OCI-LY7 (cell line): ENCODE results near the gene SSU72. TPM values are rescaled to one million over a fixed set of nuclear protein-coding genes. Genes with fewer than 3 reads are reported as not detected.
"Not testable (repeated sequence)": the region's sequence is repeated elsewhere in the genome, so short reads cannot be mapped to it uniquely, and the experiment has no call there.

ENCODE experiments used
- BruUV-seq: library from RNA; stranded (reverse); fragments of 400-500 nt; replicated peaks from 2 replicates; lab custom pipeline; 2021; lab: Mats Ljungman, UMichigan
- CTCF ChIA-PET: fragments of 300-600 bp; sonication (Branson Sonifier 250); formaldehyde crosslinking; loops from one replicate; lab custom pipeline; 2022; ENCODE audit warnings: antibody characterized with exemption; ENCODE audit not compliant: unreplicated experiment; lab: Charles Lee
- POLR2A ChIA-PET: fragments of 300-600 bp; sonication (Branson Sonifier 250); formaldehyde crosslinking; loops from one replicate; lab custom pipeline; 2022; ENCODE audit warnings: antibody characterized with exemption; lab: Charles Lee
- DNase-seq: peaks from one replicate; pipeline ENCODE4 v3.0.0-alpha.2; 2015; ENCODE audit warnings: low spot score
- H2AFZ ChIP-seq: fragments of 200-600 bp; sonication (generic), shearing (Covaris generic); 2 replicates; pipeline ENCODE4 v1.6.1; 2014; ENCODE audit warnings: mild to moderate bottlenecking, antibody characterized with exemption, low read length, moderate library complexity
- H3K27ac ChIP-seq: fragments of 200-600 bp; sonication (generic); 2 replicates; pipeline ENCODE4 v1.5.1; 2014; ENCODE audit warnings: mixed run types, low read depth, mild to moderate bottlenecking, moderate library complexity, low read length, inconsistent platforms; ENCODE audit not compliant: poor library complexity, severe bottlenecking
- H3K36me3 ChIP-seq: fragments of 200-600 bp; sonication (generic); 2 replicates; pipeline ENCODE4 v1.6.1; 2014; ENCODE audit warnings: mild to moderate bottlenecking, antibody characterized with exemption, low read length, moderate library complexity, mixed read lengths; ENCODE audit not compliant: insufficient read depth
- H3K4me1 ChIP-seq: fragments of 200-600 bp; sonication (generic); 2 replicates; pipeline ENCODE4 v1.5.1; 2014; ENCODE audit warnings: mild to moderate bottlenecking, low read length; ENCODE audit not compliant: insufficient read depth, poor library complexity, severe bottlenecking
- H3K4me2 ChIP-seq: fragments of 200-600 bp; sonication (generic); 2 replicates; pipeline ENCODE4 v1.6.1; 2014; ENCODE audit warnings: mild to moderate bottlenecking, low read length
- H3K4me3 ChIP-seq: fragments of 200-600 bp; sonication (generic); 2 replicates; pipeline ENCODE4 v1.5.1; 2014; ENCODE audit warnings: mild to moderate bottlenecking, low read depth, low read length; ENCODE audit not compliant: poor library complexity, severe bottlenecking
- H3K79me2 ChIP-seq: fragments of 200-600 bp; sonication (generic); 2 replicates; pipeline ENCODE4 v1.6.1; 2016; ENCODE audit warnings: low read depth, mild to moderate bottlenecking, low read length, moderate library complexity, mixed read lengths; ENCODE audit not compliant: insufficient read depth
- H3K9me2 ChIP-seq: fragments of 200-600 bp; sonication (generic); 2 replicates; pipeline ENCODE4 v1.6.1; 2016; ENCODE audit warnings: mild to moderate bottlenecking, low read length, mixed read lengths; ENCODE audit not compliant: insufficient read depth
- H3K9me3 ChIP-seq: fragments of 200-600 bp; sonication (generic); 2 replicates; pipeline ENCODE4 v1.6.1; 2014; ENCODE audit warnings: mild to moderate bottlenecking, mixed run types, low read length, mixed read lengths
- H4K20me1 ChIP-seq: fragments of 200-600 bp; sonication (generic); 2 replicates; pipeline ENCODE4 v1.6.1; 2014; ENCODE audit warnings: mild to moderate bottlenecking, antibody characterized with exemption, low read length, moderate library complexity, mixed read lengths; ENCODE audit not compliant: insufficient read depth
- CTCF ChIP-seq: fragments of 200-600 bp; sonication (generic); conservative IDR thresholded peaks from 2 replicates; pipeline ENCODE4 v1.5.1; 2014; ENCODE audit warnings: mild to moderate bottlenecking, antibody characterized with exemption, low read length, moderate library complexity, mixed read lengths
- EZH2phosphoT487 ChIP-seq: fragments of 200-600 bp; sonication (generic); IDR thresholded peaks from 2 replicates; pipeline ENCODE4 v1.6.1; 2018; ENCODE audit warnings: low read depth, borderline replicate concordance, mild to moderate bottlenecking, mixed run types, antibody characterized with exemption, low read length, moderate library complexity, mixed read lengths
- intact Hi-C: fragments of 100-400 bp; cut with micrococcal nuclease; formaldehyde crosslinking; loops from one replicate; pipeline ENCODE4 v1.10.0; 2022; ENCODE audit not compliant: unreplicated experiment
- total RNA-seq, 2 experiments: library from RNA; depleted of rRNA in 1 of 2; stranded (reverse); fragments of >200 nt in 1 of 2; shearing (Covaris generic) in 1 of 2; gene quantifications; 2 replicates each; pipeline ENCODE4 v1.2.3, GENCODE V29; 2014 to 2022

Gene SSU72
- total RNA-seq, 2 experiments from 2014 or later: 97.7 to 149 TPM

DNA sequence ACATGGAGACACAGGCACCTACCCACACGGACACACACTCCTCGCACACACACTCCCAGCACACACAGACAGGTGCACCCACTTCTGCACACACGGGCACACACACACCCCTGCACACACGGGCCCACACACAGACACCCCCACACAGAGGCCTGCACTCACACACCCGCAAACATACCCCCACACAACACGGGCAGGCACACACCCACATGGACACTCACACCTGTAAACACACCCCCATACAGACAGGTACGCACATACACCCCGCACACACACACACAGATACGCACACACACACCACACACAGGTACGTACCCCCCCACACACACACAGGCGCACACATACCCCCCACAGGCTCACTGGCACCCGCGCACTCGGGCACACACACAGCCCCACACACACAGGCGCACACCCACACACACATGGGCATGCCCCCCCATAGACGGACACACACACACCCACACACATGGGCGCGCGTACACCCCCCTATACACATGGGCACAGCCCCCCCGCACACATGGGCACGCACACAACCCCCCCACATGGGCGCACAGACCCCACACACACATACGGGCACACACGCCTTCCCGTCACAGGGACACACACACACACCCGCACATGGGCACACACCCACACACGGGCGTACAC is 56.6 kb downstream of the SSU72 start:
- Histone ChIP-seq H2AFZ (no peak overlapping the region), H3K27ac (no peak overlapping the region), H3K9me2 (no peaks in the 10 kb centered on the region), H3K4me2 (no peak overlapping the region), H3K4me3 (no peak overlapping the region), H3K36me3 (peaks cover 67% of the 10 kb centered on the region), H3K4me1 (no peaks in the 10 kb centered on the region), H4K20me1 (no peaks in the 10 kb centered on the region), H3K79me2 (peaks cover 20% of the 10 kb centered on the region; the same call in 1 of the 2 replicates), H3K9me3 (no peaks in the 10 kb centered on the region)
- no peak for DNase-seq
- intact Hi-C loops: no loop called here
- POLR2A ChIA-PET: no interaction called here
- BruUV-seq: no TSS peak
- TF ChIP-seq CTCF (no peak), EZH2phosphoT487 (no peak)
- CTCF ChIA-PET: no interaction called here

DNA sequence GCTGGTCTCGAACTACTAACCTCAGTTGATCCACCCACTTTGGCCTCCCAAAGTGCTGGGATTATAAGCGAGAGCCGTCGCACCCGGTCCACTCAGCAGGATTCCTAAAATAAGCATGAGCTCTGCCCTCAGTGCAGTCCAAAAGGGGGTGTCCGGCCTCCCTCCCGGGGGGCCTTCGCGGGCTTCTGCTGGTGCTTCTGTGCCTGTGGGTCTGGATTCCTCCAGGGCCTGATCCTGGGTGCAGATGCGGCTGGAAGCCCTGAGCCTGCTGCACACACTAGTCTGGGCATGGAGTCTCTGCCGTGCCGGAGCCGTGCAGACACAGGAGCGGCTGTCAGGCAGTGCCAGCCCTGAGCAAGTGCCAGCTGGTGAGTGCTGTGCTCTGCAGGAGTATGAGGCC is 57.7 kb downstream of the SSU72 start:
- H3K4me3 ChIP-seq, POLR2A ChIA-PET, H2AFZ ChIP-seq, H4K20me1 ChIP-seq, H3K9me3 ChIP-seq, H3K4me1 ChIP-seq, BruUV-seq, H3K4me2 ChIP-seq, CTCF ChIA-PET, intact Hi-C loops, H3K9me2 ChIP-seq, DNase-seq, H3K27ac ChIP-seq: not testable (repeated sequence)
- Histone ChIP-seq H3K79me2 (peaks cover 24% of the 10 kb centered on the region; the same call in 1 of the 2 replicates), H3K36me3 (peaks cover 60% of the 10 kb centered on the region)

DNA sequence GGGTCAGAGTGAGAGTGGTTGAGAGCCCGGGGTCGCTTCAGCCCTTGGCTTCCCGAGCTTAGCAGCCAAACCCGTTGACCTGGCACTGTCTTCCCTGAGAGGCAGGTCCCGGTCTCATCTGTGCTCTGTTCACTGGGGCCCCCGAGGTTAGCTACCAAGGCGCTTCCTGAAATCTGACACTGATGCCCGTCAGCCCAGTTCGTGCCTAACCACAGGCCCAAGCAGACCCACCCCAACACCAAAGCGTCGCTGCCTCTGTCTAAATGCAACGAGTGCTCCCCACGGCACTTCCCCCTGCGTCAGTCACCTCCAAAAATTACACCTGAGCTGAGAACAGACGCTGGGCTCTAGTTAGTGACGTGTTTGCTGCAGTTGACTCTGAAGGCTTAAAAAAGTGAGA is 60.3 kb downstream of the SSU72 start:
- H3K4me1 ChIP-seq, H3K27ac ChIP-seq, H2AFZ ChIP-seq, BruUV-seq, H4K20me1 ChIP-seq, H3K9me3 ChIP-seq, H3K4me3 ChIP-seq, CTCF ChIA-PET, POLR2A ChIA-PET, H3K9me2 ChIP-seq, H3K4me2 ChIP-seq, DNase-seq: not testable (repeated sequence)
- H3K79me2 ChIP-seq: peaks cover 24% of the 10 kb centered on the region; the same call in 1 of the 2 replicates
- peaks cover 38% of the 10 kb centered on the region for H3K36me3 ChIP-seq
- intact Hi-C loops: loop anchor here (5.0 kb wide), 1 partner anchor 107 kb away; the partner anchor contains the start of gene MRPL20

DNA sequence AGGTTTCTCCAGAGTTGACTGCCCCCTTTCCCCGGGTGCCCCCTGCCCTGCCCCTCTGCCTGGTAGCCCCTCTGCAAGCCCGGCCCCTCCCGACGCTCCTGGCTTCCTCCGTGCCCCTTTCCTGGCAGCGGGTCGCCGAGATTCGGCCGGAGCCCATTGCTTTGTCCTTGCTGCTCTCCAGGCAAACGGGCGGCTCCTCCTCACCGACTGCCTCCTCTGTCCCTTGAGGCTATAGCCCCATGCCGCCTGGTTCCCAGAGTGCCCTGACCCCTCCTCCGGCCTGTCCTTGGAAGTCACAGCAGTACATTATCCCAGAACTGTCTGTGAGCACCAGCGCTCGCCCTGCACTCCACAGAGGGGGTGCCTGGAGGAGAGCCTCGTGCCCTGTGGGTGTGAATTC is 61.0 kb downstream of the SSU72 start:
- H3K4me3 ChIP-seq: peak overlapping the region; percentile 53
- H3K27ac ChIP-seq, H3K9me3 ChIP-seq, DNase-seq, POLR2A ChIA-PET, CTCF ChIA-PET, H4K20me1 ChIP-seq, H3K9me2 ChIP-seq, H2AFZ ChIP-seq, BruUV-seq, H3K4me1 ChIP-seq: not testable (repeated sequence)
- H3K36me3 ChIP-seq: peaks cover 35% of the 10 kb centered on the region
- intact Hi-C loops: loop anchor here (5.0 kb wide), 1 partner anchor 106 kb away; the partner anchor contains the start of gene MRPL20
- peaks cover 24% of the 10 kb centered on the region; the same call in 1 of the 2 replicates for H3K79me2 ChIP-seq
- peak overlapping the region; percentile 63 for H3K4me2 ChIP-seq

DNA sequence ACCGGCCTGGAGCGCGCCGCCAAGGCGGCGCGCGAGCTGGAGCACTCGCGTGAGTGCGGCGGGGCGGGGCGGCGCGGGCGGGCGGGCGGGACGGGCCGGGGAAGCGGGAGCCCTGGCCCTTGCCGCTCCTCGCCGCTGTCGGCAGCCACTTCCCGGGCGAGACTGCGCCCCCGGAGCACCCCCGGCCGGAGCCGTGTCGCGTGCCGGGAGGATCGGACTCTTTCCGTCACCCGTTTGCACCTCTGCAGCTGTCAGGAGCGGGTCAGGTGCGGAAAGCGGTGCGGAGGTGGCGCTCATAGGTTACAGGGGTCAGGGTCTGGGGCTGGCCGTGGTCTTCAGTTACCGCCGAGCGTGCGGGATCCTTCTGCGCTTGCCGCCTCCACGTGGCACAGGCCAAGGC is 62.2 kb downstream of the SSU72 start:
- H4K20me1 ChIP-seq, POLR2A ChIA-PET, H3K9me3 ChIP-seq, BruUV-seq, H2AFZ ChIP-seq, H3K27ac ChIP-seq, H3K9me2 ChIP-seq, H3K4me1 ChIP-seq, CTCF ChIA-PET: not testable (repeated sequence)
- Histone ChIP-seq H3K4me3 (peak overlapping the region; percentile 80), H3K4me2 (0 out of 2 replicates have a peak overlapping the region, but pooled peaks have one; percentile 57), H3K79me2 (peaks cover 24% of the 10 kb centered on the region; the same call in 1 of the 2 replicates), H3K36me3 (peaks cover 25% of the 10 kb centered on the region)
- intact Hi-C loops: loop anchor here (5.0 kb wide), 1 partner anchor 105 kb away; the partner anchor contains the start of gene MRPL20
- DNase-seq: peak; percentile 26
